Measurements from ENCODE around the gene CTDSPL. TPM values are rescaled to one million over a fixed set of nuclear protein-coding genes. Genes with fewer than 3 reads are reported as not detected.

Gene CTDSPL
- total RNA-seq, 2 donors from 2014 or later: 75.5 to 80.0 TPM

GRCh38 chr3:38002940-38003339 lies 141.3 kb downstream of the CTDSPL start:
- intact Hi-C loops (cut with DNase I, micrococcal nuclease): no loop called here
- DNase-seq: no peak
- no peak for ATAC-seq

GRCh38 chr3:38003371-38003816 lies 141.7 kb downstream of the CTDSPL start:
- DNase-seq (peak; percentile 64 to 77), ATAC-seq (peak; percentile 32)
- intact Hi-C loops (cut with DNase I, micrococcal nuclease): no loop called here

- ATAC-seq: peak; percentile 24
- intact Hi-C loops (cut with DNase I, micrococcal nuclease): no loop called here
- peak; percentile 66 to 67 for DNase-seq
Measured at GRCh38 chr3:38003817-38004414, 142.2 kb downstream of the CTDSPL start.

- ATAC-seq (peak; percentile 77), DNase-seq (peak; percentile 94 to 97)
- intact Hi-C loops (cut with DNase I, micrococcal nuclease): no loop called here
Measured at GRCh38 chr3:38004415-38005075, 142.9 kb downstream of the CTDSPL start.

- ATAC-seq: peak; percentile 16
- DNase-seq: peak; percentile 76 to 78
- intact Hi-C loops (cut with DNase I, micrococcal nuclease): no loop called here
Measured at GRCh38 chr3:38005076-38006020, 143.7 kb downstream of the CTDSPL start.

GRCh38 chr3:38006031-38006430 lies 144.4 kb downstream of the CTDSPL start:
- no peak for DNase-seq
- intact Hi-C loops (cut with DNase I, micrococcal nuclease): no loop called here
- no peak for ATAC-seq

GRCh38 chr3:38006445-38006995 lies 144.8 kb downstream of the CTDSPL start:
- DNase-seq (no peak), ATAC-seq (no peak)
- intact Hi-C loops (cut with DNase I, micrococcal nuclease): no loop called here

- DNase-seq (no peak), ATAC-seq (no peak)
- intact Hi-C loops (cut with DNase I, micrococcal nuclease): no loop called here
Measured at GRCh38 chr3:38007754-38008090, 146.0 kb downstream of the CTDSPL start.

GRCh38 chr3:38008191-38008701 lies 146.6 kb downstream of the CTDSPL start:
- intact Hi-C loops (cut with DNase I, micrococcal nuclease): no loop called here
- ATAC-seq (no peak), DNase-seq (no peak)

- intact Hi-C loops (cut with DNase I, micrococcal nuclease): no loop called here
- DNase-seq: no peak
- no peak for ATAC-seq
Measured at GRCh38 chr3:38008971-38009580, 147.4 kb downstream of the CTDSPL start.

- DNase-seq (no peak), ATAC-seq (no peak)
- intact Hi-C loops (cut with DNase I, micrococcal nuclease): no loop called here
Measured at GRCh38 chr3:38009807-38010591, 148.3 kb downstream of the CTDSPL start.

GRCh38 chr3:38011111-38011510 lies 149.4 kb downstream of the CTDSPL start:
- DNase-seq: no peak
- intact Hi-C loops (cut with DNase I, micrococcal nuclease): no loop called here
- ATAC-seq: no peak

GRCh38 chr3:38015485-38015884 lies 153.8 kb downstream of the CTDSPL start:
- DNase-seq (no peak), ATAC-seq (peak; percentile 79)
- intact Hi-C loops (cut with DNase I, micrococcal nuclease): no loop called here

GRCh38 chr3:38015984-38016383 lies 154.3 kb downstream of the CTDSPL start:
- ATAC-seq (peak; percentile 3), DNase-seq (no peak)
- intact Hi-C loops (cut with DNase I, micrococcal nuclease): no loop called here

GRCh38 chr3:38016410-38016809 lies 154.7 kb downstream of the CTDSPL start:
- no peak for ATAC-seq
- intact Hi-C loops (cut with DNase I, micrococcal nuclease): no loop called here
- no peak for DNase-seq

GRCh38 chr3:38016847-38017444 lies 155.3 kb downstream of the CTDSPL start:
- DNase-seq: peak in 1 of 2 donors; percentile 22
- intact Hi-C loops (cut with DNase I, micrococcal nuclease): no loop called here
- ATAC-seq: no peak

GRCh38 chr3:38017445-38018295 lies 156.0 kb downstream of the CTDSPL start:
- ATAC-seq (no peak), DNase-seq (peak in 1 of 2 donors; percentile 24)
- intact Hi-C loops (cut with DNase I, micrococcal nuclease): no loop called here

Measured in left colon (tissue), 2 donors.